Measurements from ENCODE around the gene ANTXR1. TPM values are rescaled to one million over a fixed set of nuclear protein-coding genes. Genes with fewer than 3 reads are reported as not detected.

ANTXR1 gene
- total and polyA plus RNA-seq, 2 experiments from 2014 or later: 24.0 to 36.0 TPM

DNA sequence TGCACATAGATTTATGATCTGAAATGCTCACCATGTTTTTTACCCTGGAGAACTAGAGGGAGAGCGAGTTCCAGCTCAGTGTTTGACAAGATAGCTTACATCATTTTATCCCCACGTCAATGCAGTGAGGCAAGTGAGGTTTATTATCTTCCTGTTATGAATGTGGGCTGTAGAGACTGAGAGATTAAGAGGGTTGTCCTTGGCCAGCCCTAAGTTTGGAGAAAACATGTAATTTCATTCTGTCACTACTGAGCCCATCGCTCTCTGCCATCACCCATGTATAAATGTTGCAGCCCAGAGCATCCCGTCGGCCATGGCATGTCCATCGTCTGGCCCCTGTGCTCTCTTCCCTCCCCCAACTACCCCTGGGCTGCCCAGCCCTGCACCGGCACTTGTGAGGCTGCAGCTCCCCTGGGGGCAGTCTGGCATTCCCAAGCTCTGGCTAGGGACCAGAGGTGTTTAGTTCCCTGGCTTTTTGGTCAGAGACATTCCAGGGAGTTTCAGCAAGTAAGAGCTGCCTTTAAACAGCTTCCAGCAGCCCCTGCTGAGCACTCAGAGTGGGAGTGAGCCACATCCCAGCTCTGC is 136.7 kb downstream of the ANTXR1 start:
- Histone ChIP-seq H3K27me3 (no peaks in the 10 kb centered on the region), H3K36me3 (no peaks in the 10 kb centered on the region), H3K27ac (no peak overlapping the region), H3K4me1 (ENCODE audit: low read depth) (peaks cover 12% of the 10 kb centered on the region), H3K4me3 (no peak overlapping the region), H3K9me3 (ENCODE audit: low read depth) (no peaks in the 10 kb centered on the region)
- DNase-seq (ENCODE audit: low read depth in 1 of 2, low spot score in 1 of 2): peak; percentile 39 to 94
- no peak for TF ChIP-seq CTCF (IDR thresholded peaks at IDR 0.05; ENCODE audit: low read depth, low read length)

- Histone ChIP-seq H3K36me3 (no peaks in the 10 kb centered on the region), H3K4me1 (ENCODE audit: low read depth) (peaks cover 12% of the 10 kb centered on the region), H3K4me3 (no peak overlapping the region), H3K9me3 (ENCODE audit: low read depth) (no peaks in the 10 kb centered on the region), H3K27me3 (no peaks in the 10 kb centered on the region), H3K27ac (no peak overlapping the region)
- DNase-seq (ENCODE audit: low read depth in 1 of 2, low spot score in 1 of 2): no peak
- TF ChIP-seq CTCF (IDR thresholded peaks at IDR 0.05; ENCODE audit: low read depth, low read length): no peak
These were observed 139.0 kb downstream of the ANTXR1 start for GRCh38 chr2:69151931-69152330.

- Histone ChIP-seq H3K27ac (peak overlapping the region; percentile 74), H3K4me3 (no peak overlapping the region), H3K9me3 (ENCODE audit: low read depth) (no peaks in the 10 kb centered on the region), H3K4me1 (ENCODE audit: low read depth) (peaks cover 10% of the 10 kb centered on the region), H3K27me3 (no peaks in the 10 kb centered on the region), H3K36me3 (no peaks in the 10 kb centered on the region)
- peak in 1 of 2 donors; percentile 45 for DNase-seq (ENCODE audit: low read depth in 1 of 2, low spot score in 1 of 2)
- no peak for TF ChIP-seq CTCF (IDR thresholded peaks at IDR 0.05; ENCODE audit: low read depth, low read length)
These were observed 140.0 kb downstream of the ANTXR1 start for GRCh38 chr2:69152847-69153583.

GRCh38 chr2:69154106-69154505 is 141.1 kb downstream of the ANTXR1 start:
- Histone ChIP-seq H3K4me1 (ENCODE audit: low read depth) (peaks cover 5% of the 10 kb centered on the region), H3K4me3 (no peak overlapping the region), H3K27ac (no peak overlapping the region), H3K9me3 (ENCODE audit: low read depth) (no peaks in the 10 kb centered on the region), H3K27me3 (no peaks in the 10 kb centered on the region), H3K36me3 (no peaks in the 10 kb centered on the region)
- TF ChIP-seq CTCF (IDR thresholded peaks at IDR 0.05; ENCODE audit: low read depth, low read length): no peak
- peak in 1 of 2 donors; percentile 90 for DNase-seq (ENCODE audit: low read depth in 1 of 2, low spot score in 1 of 2)

- Histone ChIP-seq H3K9me3 (ENCODE audit: low read depth) (no peaks in the 10 kb centered on the region), H3K27me3 (no peaks in the 10 kb centered on the region), H3K4me1 (ENCODE audit: low read depth) (peaks cover 8% of the 10 kb centered on the region), H3K27ac (no peak overlapping the region), H3K36me3 (no peaks in the 10 kb centered on the region), H3K4me3 (no peak overlapping the region)
- TF ChIP-seq CTCF (IDR thresholded peaks at IDR 0.05; ENCODE audit: low read depth, low read length): no peak
- no peak for DNase-seq (ENCODE audit: low read depth in 1 of 2, low spot score in 1 of 2)
These were observed 143.6 kb downstream of the ANTXR1 start for GRCh38 chr2:69156624-69157023.
